GM21737 (cell line): ENCODE results near the gene PRKAG2.
"Not testable (repeated sequence)": the region's sequence is repeated elsewhere in the genome, so short reads cannot be mapped to it uniquely, and the experiment has no call there.

Experiments used
- ATAC-seq: cut with Tn5 transposase; IDR thresholded peaks from one replicate; pipeline ENCODE4 v1.9.1; 2021; ENCODE audit warnings: mild to moderate bottlenecking, moderate library complexity; ENCODE audit not compliant: unreplicated experiment

Gene PRKAG2

GRCh38 chr7:151790830-151791620, 85.9 kb downstream of the PRKAG2 start:
- ATAC-seq = no peak

DNA sequence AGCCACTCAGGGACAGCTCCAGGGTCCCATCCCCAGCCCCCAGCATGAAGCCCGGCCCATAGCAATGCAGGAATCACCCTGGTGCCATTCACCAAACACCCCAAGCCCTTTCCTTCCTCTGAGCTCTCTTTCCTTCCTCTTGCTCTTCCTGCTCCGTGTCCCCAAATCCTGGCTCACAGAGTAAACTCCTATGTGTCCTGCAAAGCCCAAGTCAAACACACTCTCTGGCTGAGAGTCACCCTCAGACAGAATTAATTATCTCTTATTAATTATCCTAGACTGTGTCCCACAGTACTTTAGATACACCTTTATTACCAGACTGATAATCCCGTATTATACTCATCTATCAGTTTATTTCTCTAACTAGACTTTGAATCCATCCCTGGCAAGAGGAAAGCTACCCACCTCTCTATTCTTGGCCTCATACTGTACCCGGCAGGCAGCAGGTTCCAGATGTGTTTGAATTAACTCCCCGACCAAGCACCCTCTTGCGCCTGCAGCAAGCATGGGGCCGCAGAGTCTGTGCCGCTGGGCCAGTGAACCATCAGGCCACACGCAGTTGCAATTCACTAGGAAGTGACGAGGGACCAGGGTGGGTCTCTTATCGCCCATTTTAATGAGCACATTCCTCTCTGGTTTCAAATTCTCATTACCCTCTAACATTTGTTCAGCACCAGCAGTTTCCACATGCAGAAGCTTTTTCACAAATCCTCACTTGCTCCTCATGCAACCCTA, 86.7 kb downstream of the PRKAG2 start:
- no peak for ATAC-seq

- ATAC-seq = no peak
These were observed 87.5 kb downstream of the PRKAG2 start for GRCh38 chr7:151789380-151789947.

GRCh38 chr7:151787348-151787747, 89.6 kb downstream of the PRKAG2 start:
- ATAC-seq = no peak

GRCh38 chr7:151786936-151787335, 90.0 kb downstream of the PRKAG2 start:
- no peak for ATAC-seq

DNA sequence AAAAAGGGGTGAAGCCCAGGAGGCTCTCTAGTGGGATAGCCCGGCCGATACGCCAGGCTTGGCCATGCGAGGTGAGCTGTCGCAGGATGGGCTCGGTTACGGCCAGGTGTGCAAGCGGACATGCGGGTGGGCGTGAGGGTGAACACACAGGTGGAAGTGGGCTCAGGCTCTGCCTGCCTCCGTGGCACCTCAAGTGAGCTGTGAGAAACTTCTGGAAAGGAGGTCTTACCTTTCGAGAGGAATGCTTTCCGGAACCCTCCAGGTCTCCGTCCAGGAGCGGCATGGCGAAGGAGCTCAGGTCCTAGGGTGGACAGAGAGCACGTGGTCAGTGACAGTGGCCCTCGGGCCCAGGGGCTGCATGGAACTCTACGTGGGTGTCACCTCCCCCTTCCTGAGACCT, 90.7 kb downstream of the PRKAG2 start:
- ATAC-seq = no peak

- ATAC-seq = no peak
These were observed 91.3 kb downstream of the PRKAG2 start for GRCh38 chr7:151785681-151785965.

DNA sequence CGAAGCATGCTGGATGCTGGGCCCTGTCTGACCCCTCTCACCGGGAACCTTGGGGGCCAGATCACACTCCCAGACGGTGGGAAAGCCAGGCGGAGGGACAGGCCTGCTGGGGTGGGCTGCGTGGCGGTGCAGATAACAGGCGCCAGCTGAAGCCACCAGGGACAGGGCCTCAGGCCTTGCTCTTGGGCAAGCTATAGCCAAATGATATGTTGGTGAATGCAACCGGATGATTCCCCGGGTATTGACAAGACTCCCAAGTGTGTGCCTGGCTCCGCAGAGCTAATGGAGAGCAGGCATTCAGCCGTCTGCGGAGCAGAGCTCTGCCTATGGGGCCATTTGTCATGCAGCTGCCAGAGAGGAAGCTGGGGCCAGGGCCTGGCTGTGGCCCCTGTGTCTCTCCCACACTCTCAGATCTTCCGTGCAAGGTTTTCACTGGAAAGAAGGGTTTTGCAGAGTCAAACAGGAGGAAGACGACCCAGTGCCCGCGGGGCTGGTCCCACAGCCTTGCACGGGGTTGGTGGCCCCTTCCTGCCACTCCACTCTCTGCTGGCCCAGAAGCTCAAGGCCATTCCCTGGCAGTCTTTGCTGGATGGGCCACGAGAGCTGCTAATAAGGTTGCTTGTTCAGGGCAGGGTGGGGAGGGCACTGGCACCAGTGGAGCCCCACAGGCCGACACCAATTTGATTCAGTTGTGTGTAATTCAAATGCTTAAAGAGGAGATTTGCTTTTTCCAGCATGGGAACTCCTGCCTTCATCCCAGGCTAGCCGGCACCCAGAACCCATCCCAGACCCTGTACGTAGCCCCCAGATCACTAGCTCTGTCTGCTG, 91.8 kb downstream of the PRKAG2 start:
- no peak for ATAC-seq

DNA sequence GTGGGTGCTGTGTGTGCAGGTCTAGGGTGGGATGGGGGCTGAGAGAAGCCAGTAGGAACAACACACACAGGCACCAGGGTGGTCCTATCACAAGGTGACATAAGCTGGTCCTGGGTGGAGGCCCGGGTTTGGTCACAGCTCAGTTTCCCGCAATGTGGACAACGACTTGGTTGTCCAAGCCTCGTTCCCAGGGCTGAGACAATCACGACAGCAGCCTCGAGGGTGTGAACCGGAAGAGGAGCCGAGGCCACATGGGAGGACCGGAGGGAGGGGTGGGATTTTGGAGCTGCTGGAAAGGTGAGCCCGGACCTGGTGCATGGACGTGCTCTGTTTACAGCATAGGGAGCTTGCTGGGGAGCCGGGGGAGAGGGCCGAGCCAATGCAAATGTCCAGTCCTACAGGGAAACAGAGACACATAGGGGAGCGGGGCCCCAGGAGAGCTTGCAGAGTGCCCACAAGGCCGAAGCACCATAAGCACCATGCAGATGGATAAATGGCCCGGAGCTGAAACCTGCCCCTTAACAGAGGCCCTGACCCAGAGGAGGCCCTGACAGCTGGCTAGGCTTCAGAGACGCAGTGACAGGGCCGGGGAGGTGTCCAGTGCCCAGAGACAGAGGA, 92.8 kb downstream of the PRKAG2 start:
- ATAC-seq = no peak

DNA sequence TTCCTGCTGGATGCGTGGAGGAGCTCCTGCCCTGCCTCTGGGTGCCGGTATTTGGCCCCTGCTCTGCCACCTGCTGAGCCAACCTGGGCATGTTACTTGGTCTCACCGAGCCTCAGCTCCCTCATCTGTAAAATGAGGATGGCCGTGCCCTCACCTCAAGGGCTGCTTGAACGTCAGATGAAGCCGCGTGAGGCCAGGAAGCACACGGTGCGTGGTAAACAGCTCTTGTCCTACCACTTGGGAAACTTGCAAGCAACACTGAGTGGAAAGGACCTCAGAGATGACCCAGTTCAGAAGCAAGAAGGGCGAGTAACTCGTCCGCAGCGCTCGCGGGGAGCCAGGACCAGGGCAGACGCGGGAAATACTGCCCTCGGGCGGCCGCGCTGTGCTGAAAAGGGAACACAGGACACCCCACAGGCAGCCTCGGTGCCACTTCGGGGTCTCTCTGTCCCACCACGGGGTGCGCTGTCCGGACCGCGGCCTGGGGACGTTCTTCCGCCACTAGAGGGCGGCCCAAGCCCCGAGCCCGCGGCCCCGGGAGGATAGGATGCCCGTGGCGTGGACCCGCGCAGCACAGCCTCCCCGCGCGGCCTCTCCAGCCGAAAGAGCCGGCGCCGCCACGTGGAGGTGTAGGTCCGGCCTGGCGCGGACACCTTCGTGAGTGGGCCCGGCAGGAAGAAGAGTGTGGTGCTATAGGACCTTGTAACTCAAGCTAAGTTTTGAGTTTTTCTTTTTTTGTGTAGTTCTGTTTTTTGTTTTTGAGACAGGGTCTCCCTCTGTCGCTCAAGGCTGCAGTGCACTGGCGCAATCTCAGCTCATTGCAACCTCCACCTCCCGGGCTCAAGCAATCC, 94.1 kb downstream of the PRKAG2 start:
- peak; percentile 85 for ATAC-seq

- not testable (repeated sequence) for ATAC-seq
These were observed 94.7 kb downstream of the PRKAG2 start for GRCh38 chr7:151782256-151782597.

GRCh38 chr7:151781161-151781845, 95.6 kb downstream of the PRKAG2 start:
- ATAC-seq = no peak

- no peak for ATAC-seq
These were observed 96.3 kb downstream of the PRKAG2 start for GRCh38 chr7:151780631-151781030.

GRCh38 chr7:151779678-151780077, 97.2 kb downstream of the PRKAG2 start:
- ATAC-seq = no peak

- ATAC-seq = no peak
These were observed 97.7 kb downstream of the PRKAG2 start for GRCh38 chr7:151779255-151779654.

- ATAC-seq = no peak
These were observed 98.8 kb downstream of the PRKAG2 start for GRCh38 chr7:151777908-151778670.

DNA sequence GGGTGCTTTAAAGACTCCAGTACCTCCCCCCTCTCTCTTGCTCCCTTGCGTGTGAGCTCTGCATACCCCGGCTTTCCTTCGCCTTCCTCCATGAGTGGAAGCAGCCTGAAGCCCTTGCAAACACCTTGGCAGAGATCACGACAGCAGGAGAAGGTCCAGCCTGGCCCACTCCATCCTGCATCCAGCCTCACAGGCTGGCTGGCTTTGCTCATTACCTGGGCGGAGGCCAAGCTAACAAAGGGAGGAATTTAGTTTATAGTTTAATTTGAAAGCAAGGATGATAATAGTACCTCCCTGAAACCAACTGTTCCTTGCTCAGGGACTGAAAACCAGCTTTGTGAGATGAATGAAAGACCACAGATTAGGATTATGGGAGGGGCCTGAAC, 99.4 kb downstream of the PRKAG2 start:
- ATAC-seq = no peak

GRCh38 chr7:151776876-151777494, 99.9 kb downstream of the PRKAG2 start:
- no peak for ATAC-seq
